Measurements from ENCODE around the gene MRLN.
"Not testable (repeated sequence)": the region's sequence is repeated elsewhere in the genome, so short reads cannot be mapped to it uniquely, and the experiment has no call there.

The MRLN gene

GRCh38 chr10:59744762-59745161, 8.5 kb downstream of the MRLN start:
- DNase-seq: not testable (repeated sequence)

GRCh38 chr10:59744156-59744555, 9.1 kb downstream of the MRLN start:
- not testable (repeated sequence) for DNase-seq

DNA sequence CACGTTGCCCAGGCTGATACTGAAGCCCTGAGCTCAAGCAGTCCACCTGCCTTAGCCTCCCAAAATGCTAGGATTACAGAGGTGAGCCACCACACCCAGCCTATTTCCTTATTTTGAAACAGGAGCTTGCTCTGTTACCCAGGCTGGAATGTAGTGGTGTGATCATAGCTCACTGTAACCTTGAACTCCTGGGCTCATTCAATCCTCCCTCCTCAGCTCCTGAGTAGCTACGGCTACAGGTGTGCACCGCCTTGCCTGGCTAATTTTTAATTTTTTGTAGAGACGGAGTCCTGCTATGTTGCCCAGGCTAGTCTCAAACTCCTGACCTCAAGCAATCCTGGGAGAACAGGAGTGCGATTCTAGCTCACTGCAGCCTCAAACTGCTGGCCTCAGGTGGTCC, 11.7 kb downstream of the MRLN start:
- DNase-seq: no peak

DNA sequence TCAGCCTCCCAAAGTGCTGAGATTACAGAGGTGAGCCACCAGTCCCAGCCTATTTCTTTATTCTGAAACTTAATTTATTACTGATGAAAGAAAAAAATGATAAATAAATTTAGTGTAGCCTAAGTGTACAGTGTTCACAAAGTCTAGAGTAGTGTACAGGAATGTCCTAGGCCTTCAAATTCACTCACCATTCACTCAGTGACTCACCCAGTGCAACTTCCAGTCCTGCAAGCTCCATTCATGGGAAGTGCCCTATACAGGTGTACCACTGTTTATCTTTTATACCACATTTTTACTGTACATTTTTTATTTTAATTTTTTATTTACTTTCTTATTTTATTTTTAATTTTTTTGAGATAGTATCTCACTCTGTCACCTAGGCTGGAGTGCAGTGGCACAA, 12.2 kb downstream of the MRLN start:
- no peak for DNase-seq

- no peak for DNase-seq
Measured at GRCh38 chr10:59736749-59737148, 16.5 kb downstream of the MRLN start.

DNA sequence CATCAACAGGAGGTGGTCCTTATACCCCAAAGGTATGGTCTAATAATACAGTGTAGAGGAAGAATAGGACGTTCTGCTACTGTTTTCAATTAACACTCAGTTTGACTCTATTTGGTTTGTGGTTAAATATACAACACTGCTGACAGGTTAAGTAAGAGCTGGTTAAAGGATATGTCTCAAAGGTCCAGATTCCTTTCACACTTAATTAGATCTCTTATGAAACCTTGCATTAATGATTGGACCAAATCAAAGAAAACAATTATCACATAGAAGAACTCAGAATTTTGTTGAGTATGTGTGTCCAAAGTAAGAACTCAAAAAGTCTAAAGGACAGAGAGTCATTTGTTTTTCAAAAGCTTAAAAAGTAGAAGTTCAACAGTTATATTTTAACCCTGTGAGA, 18.0 kb downstream of the MRLN start:
- no peak for DNase-seq

DNA sequence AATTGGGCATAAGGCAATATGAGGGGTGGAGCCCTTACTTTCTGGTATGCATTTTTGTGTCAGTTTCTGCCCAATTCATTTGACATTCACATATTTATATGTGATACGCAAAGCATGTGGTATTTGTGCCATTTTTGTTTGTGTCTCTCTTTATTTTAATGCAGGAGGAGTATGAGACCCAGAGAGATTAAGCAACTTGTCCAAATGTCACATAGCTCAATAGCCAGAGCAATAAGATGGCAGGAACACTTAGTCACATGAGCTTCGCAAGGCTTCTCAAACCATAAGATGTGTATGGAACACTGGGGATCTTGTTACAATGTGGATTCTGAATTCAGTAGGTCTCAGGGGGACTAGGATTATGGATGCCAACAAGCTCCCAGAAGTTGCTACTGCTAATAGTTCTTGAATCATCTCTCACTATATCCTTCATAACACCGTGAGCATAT, 19.2 kb downstream of the MRLN start:
- no peak for DNase-seq

GRCh38 chr10:59733321-59734013, 19.8 kb downstream of the MRLN start:
- not testable (repeated sequence) for DNase-seq

GRCh38 chr10:59732849-59733248, 20.4 kb downstream of the MRLN start:
- DNase-seq: not testable (repeated sequence)

DNA sequence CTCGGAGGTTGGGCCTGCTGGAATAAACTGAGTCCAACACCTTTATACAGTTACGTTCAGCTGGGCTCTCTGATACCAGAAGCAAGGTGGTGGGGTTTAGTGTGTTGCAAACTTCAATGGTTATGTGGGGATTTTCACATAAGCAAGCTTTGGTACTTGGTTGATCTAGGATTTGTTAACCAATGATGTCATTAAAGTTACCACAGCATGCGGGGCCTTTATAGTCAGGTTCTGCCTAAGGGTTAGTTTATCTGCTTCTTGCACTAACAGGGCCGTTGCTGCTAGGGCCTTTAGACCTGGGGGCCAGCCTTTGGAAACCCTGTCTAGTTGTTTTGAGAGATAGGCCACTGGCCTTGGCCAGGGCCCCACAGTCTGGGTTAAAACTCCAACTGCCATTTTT, 24.1 kb downstream of the MRLN start:
- DNase-seq: not testable (repeated sequence)

DNA sequence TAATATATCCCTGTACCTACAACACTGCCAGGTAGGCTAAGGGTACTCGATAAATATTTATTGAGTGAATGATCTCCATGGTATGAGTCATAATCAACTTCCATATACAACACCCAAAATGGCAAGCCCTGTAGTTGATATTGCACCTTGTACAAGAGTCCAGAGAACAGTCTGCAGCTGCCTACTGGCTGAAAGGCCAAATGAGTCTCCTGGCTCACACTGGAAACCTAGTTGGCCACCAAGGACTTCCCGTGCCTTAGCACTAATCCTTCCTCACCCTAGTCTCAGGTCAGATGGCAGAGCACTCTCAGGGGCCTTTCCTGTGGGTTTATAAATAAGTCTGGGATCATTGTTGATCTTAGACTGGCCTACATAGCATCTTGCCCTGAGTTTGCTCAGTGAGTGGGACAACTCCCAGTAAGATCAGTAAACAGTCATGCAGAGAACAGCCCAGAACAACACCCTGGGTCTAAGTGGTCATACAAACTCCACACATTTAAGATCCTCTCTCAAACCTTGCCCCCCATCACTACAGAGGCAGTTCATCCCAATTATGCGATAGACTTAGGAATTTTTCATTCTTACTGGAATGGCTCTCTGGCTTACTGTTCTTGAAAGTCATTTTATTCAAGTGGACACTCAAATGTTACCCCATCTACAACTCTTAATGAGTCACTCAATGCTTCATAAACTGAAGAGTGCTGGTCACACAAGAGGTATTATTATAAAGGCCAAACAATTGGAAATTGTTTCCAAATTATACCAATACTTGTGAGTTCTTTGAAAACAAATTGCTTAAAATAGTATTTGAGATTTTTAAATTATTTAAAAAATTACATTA, 28.9 kb downstream of the MRLN start:
- DNase-seq: no peak

GRCh38 chr10:59720377-59720776, 32.9 kb downstream of the MRLN start:
- DNase-seq: no peak

GRCh38 chr10:59719374-59719773, 33.9 kb downstream of the MRLN start:
- DNase-seq: no peak

- no peak for DNase-seq
Measured at GRCh38 chr10:59718257-59718656, 35.0 kb downstream of the MRLN start.

DNA sequence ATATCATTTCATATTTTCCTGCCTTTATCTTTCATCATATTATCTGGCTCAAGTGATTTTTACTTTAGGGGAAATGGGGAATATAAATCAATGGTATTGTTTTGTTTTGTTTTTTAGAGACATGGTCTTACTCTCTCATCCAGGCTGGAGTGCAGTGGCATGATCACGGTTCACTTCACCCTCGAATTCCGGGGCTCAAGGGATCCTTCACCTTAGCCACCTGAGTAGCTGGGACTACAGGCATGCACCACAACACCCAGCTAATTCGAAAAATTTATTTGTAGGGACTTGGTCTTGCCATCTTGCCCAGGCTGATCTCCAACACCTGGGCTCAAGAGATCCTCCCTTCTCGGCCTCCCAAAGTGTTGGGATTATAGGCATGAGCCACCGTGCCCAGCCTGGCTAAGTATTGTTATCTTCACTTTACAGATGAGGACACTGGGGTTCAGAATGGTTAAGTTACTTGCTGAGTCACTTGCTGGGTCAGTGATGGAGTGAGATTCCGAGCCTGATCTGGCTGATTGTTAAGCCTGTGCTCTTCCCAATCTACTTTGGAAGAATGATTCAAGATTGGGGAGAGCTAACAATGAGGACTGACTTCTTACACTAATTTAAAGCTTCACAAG, 39.9 kb downstream of the MRLN start:
- no peak for DNase-seq

GRCh38 chr10:59711871-59712494, 41.3 kb downstream of the MRLN start:
- no peak for DNase-seq

- DNase-seq: no peak
Measured at GRCh38 chr10:59709395-59710125, 43.7 kb downstream of the MRLN start, which contains the start of gene SLC16A9. Gene SLC16A9 (minus strand): TSS chr10:59709850. CDS start chr10:59684291, 25,559 bp downstream.

- DNase-seq: no peak
Measured at GRCh38 chr10:59708816-59709394, 44.4 kb downstream of the MRLN start.

DNA sequence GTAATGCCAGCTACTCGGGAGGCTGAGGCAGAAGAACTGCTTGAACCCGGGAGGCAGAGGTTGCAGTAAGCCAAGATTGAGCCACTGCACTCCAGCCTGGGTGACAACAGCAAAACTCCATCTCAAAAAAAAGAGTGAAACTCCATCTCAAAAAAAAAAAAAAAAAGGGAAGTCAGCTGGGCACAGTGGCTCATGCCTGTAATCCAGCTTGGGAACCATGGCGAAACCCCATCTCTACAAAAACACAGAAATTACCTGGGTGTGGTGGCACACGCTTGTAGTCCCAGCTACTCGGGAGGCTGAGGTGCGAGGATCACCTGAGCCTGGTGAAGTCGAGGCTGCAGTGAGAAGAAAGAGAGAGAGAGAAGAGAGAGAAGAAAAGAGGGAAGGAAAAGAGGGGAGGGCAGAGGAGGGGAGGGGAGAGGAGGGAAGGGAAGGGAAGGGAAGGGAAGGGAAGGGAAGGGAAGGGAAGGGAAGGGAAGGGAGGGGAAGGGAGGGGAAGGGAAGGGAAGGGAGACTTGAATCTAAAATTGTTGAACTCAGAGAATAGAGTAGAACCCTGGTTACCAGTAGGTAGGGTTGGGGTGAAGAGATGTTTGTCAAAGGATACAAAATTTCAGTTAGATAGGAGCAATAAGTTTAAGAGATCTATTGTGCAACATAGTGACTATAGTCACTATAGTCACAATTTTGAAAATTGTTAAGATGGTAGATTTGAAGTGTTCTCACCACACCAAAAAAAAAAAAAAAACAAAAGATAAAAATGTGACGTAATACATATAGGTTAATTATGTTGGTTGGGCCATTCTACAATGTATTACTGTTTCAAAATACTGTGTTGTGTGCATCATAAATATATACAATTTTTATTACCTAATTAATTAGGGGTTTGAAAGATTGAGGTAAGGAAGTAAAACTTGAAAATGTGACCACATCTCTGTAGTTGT, 46.1 kb downstream of the MRLN start:
- no peak for DNase-seq

GRCh38 chr10:59705931-59706330, 47.3 kb downstream of the MRLN start:
- no peak for DNase-seq

- no peak for DNase-seq
Measured at GRCh38 chr10:59704630-59705029, 48.6 kb downstream of the MRLN start.
